BLaER1 (cell line): ENCODE results near the gene NETO2.

Experiments used
- H3K27ac ChIP-seq: shearing (Covaris generic); formaldehyde crosslinking; 2 replicates; pipeline ENCODE4 v1.8.1; 2022
- H3K27me3 ChIP-seq: shearing (Covaris generic); formaldehyde crosslinking; 2 replicates; pipeline ENCODE4 v1.8.1; 2022
- H3K36me3 ChIP-seq: shearing (Covaris generic); formaldehyde crosslinking; 2 replicates; pipeline ENCODE4 v1.8.1; 2022
- H3K4me1 ChIP-seq: shearing (Covaris generic); formaldehyde crosslinking; 2 replicates; pipeline ENCODE4 v1.8.1; 2022
- H3K4me2 ChIP-seq: shearing (Covaris generic); formaldehyde crosslinking; 2 replicates; pipeline ENCODE4 v1.8.1; 2022
- H3K4me3 ChIP-seq: shearing (Covaris generic); formaldehyde crosslinking; 2 replicates; pipeline ENCODE4 v1.8.1; 2022
- H3K9ac ChIP-seq: shearing (Covaris generic); formaldehyde crosslinking; 2 replicates; pipeline ENCODE4 v1.8.1; 2022
- H3K9me3 ChIP-seq: shearing (Covaris generic); formaldehyde crosslinking; 2 replicates; pipeline ENCODE4 v1.8.1; 2022
- H4K20me1 ChIP-seq: shearing (Covaris generic); formaldehyde crosslinking; 2 replicates; pipeline ENCODE4 v1.8.1; 2022
- Cebpa-rat ChIP-seq: shearing (Covaris generic); IDR thresholded peaks from 2 replicates; pipeline ENCODE4 v1.8.1; 2022

Gene NETO2

DNA sequence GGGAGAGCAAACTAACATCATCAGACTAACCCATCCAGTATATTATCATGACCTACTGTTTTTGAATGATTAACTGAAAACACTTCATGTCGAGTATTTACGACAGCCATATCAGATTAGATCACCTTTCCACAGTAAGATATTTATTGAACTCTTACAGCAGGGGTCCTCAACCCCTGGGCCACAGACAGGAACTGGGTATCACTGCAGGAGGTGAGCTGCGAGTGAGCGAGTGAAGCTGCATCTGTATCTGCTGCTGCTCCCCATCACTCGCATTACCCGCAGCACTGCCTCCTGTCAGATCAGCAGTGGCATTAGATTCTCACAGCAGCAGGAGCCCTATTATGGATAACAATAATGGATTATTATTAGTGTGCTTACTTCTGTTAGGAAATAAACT lies 59.5 kb downstream of the NETO2 start:
- TF ChIP-seq Cebpa-rat = no peak
- Histone ChIP-seq H4K20me1 (no peaks in the 10 kb centered on the region), H3K36me3 (peaks cover 33% of the 10 kb centered on the region), H3K27me3 (no peaks in the 10 kb centered on the region), H3K4me3 (no peak overlapping the region), H3K4me1 (no peaks in the 10 kb centered on the region), H3K9me3 (no peaks in the 10 kb centered on the region), H3K27ac (no peak overlapping the region), H3K4me2 (no peak overlapping the region), H3K9ac (no peak overlapping the region)

DNA sequence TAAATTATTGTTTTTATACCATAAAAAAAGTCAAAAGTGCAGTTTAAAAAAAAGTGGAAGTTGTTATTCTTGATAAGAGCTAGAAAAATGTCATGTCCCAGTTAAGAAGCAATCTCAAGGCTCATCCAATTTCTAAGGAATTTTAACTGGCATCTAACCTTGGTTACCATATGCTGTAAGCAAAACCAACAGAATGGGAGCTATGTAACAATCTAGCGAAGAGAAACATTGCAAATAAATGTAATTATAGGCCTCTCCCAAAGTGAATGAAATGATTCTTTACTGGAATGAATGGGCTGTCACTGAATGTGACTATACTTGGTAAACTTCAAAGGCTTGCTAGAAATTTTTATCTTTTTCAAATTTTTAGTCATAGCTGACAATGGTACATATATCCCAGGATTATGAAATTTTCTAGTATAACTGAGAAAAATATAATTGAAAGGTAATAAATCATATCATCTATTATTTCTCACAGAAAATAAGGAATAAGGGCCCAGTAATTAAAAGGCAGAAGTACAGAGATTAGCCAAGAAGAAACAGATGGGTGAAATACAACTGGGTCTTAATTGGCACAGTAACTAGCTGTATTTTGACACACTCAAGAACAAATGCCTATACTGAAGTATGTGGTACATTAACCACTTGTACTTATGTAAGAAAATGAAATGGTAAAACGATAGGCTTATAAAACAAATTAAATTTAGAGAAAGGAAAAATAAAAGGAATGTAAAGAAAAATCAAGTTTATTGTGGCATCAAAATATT lies 61.5 kb downstream of the NETO2 start:
- H3K4me1 ChIP-seq = no peaks in the 10 kb centered on the region
- no peaks in the 10 kb centered on the region for H4K20me1 ChIP-seq
- no peak for TF ChIP-seq Cebpa-rat
- H3K4me2 ChIP-seq = no peak overlapping the region
- H3K27me3 ChIP-seq = no peaks in the 10 kb centered on the region
- H3K4me3 ChIP-seq = no peak overlapping the region
- peaks cover 26% of the 10 kb centered on the region for H3K36me3 ChIP-seq
- H3K27ac ChIP-seq = no peak overlapping the region
- no peak overlapping the region for H3K9ac ChIP-seq
- H3K9me3 ChIP-seq = no peaks in the 10 kb centered on the region

DNA sequence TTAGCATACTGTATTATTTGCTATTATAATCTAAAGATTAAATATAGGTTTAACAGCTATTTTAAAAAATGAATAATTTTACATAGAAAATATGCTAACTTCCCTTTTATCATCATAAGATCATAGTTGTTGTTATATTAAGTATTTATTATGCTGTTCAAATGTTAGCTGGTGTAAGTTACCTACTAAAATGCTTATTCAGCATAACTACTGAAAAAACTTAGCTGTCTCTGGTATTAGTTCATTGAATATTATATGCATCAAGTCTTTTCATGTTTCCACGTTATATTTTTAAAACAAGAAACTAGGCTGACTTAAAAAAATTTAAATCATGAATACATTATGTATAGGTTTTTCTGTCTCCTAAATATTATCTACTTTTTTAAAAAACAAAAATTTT lies 62.6 kb downstream of the NETO2 start:
- Histone ChIP-seq H3K27ac (no peak overlapping the region), H3K36me3 (peaks cover 21% of the 10 kb centered on the region), H3K9me3 (no peaks in the 10 kb centered on the region), H4K20me1 (no peaks in the 10 kb centered on the region), H3K9ac (no peak overlapping the region), H3K4me3 (no peak overlapping the region), H3K4me1 (no peaks in the 10 kb centered on the region), H3K4me2 (no peak overlapping the region), H3K27me3 (no peaks in the 10 kb centered on the region)
- no peak for TF ChIP-seq Cebpa-rat

DNA sequence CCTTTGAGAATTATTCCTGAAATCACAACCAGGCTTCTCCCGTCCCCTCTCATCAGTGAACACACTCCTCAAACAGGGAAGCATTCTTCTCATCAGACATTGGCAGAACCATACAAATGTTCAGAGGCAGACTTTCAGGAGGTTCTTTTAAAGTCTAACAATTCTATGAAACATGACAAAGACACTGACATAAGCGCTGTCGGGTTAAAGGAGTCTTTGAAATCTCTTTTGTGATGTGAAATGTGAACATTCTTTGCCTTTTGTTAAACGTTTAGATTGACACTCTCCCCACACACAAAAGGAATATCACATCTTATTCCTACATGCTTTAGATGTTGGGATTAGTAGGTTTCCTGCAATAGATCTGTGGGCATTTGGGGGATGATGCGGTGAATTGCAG lies 63.9 kb downstream of the NETO2 start:
- Histone ChIP-seq H3K27ac (no peak overlapping the region), H3K9ac (no peak overlapping the region)

DNA sequence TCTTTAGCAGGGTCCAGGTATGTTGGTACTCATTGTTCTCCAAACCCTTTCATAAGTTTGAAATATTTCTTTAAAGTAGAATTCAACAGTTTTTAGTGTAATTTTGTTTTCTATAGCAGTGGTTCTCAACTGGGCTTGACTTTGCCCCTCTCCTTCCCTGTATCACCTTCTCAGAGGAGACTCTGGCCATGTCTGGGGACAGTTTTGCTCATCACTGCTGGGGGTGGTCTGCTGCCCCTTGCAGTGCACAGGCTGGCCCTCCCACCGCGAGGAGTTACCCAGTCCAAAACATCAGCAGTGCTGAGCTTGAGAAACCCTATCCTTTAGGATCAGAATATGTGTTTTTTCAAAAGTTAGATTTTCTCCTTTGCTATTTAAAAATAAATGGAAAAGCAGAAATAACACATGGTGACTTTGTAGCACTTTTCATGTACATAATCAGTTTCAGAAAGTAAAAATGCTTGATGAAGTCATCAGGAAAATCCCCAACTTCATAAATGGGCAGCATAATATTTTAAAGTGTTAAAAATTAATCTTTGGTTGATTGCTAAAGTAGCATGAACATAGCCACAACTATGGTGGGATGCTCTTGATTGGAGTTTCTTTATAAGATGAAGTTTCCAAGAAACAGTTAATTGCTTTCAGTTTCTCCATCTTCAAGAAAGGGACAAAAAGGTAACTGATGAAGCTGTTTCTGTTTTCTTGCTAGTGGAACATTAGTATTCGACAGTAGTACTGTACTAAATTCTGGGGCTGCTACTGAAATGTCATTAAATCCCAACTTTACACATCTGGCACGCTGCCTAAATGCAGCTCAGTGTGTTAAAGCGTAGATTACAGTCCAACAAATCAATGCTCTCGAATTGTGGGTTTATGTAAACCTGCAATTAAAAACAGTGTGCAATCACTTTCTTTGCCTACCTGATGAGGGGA lies 70.3 kb downstream of the NETO2 start:
- Histone ChIP-seq H3K9ac (no peak overlapping the region), H3K36me3 (no peaks in the 10 kb centered on the region), H3K4me2 (no peak overlapping the region), H3K4me3 (no peak overlapping the region), H3K27me3 (no peaks in the 10 kb centered on the region), H4K20me1 (no peaks in the 10 kb centered on the region), H3K27ac (no peak overlapping the region), H3K4me1 (peaks cover 6% of the 10 kb centered on the region), H3K9me3 (peaks cover 3% of the 10 kb centered on the region; the same call in 1 of the 2 replicates)
- TF ChIP-seq Cebpa-rat = no peak

More for the DNA sequence above, 63.9 kb downstream of the NETO2 start:
- no peak for TF ChIP-seq Cebpa-rat
- H3K4me1 ChIP-seq = no peaks in the 10 kb centered on the region
- peaks cover 12% of the 10 kb centered on the region for H3K36me3 ChIP-seq
- H4K20me1 ChIP-seq = no peaks in the 10 kb centered on the region
- H3K9me3 ChIP-seq = no peaks in the 10 kb centered on the region
- no peak overlapping the region for H3K4me3 ChIP-seq
- no peaks in the 10 kb centered on the region for H3K27me3 ChIP-seq
- H3K4me2 ChIP-seq = no peak overlapping the region

DNA sequence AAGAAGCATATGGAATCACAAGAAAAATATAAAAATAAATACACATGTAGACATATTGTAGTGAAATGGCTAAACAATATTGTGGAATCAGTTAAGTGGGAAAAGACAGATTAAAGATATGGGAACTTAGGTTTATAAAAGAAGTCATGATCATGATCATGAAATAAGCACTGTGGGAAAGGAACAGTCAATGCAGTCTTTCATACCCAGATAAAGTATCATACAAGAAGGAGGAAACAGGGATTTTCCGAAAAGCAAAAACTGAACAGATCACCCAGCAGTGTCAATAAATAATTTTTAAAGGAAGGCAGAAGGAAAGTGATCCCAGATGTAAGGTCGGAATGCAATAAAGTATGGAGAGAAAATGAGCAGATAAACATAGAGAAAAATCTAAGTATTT lies 71.6 kb downstream of the NETO2 start:
- Histone ChIP-seq H3K9me3 (peaks cover 3% of the 10 kb centered on the region; the same call in 1 of the 2 replicates), H3K27me3 (no peaks in the 10 kb centered on the region), H3K9ac (no peak overlapping the region), H3K36me3 (no peaks in the 10 kb centered on the region), H3K4me2 (no peak overlapping the region), H3K27ac (no peak overlapping the region), H3K4me1 (peaks cover 6% of the 10 kb centered on the region), H3K4me3 (no peak overlapping the region), H4K20me1 (no peaks in the 10 kb centered on the region)
- no peak for TF ChIP-seq Cebpa-rat

DNA sequence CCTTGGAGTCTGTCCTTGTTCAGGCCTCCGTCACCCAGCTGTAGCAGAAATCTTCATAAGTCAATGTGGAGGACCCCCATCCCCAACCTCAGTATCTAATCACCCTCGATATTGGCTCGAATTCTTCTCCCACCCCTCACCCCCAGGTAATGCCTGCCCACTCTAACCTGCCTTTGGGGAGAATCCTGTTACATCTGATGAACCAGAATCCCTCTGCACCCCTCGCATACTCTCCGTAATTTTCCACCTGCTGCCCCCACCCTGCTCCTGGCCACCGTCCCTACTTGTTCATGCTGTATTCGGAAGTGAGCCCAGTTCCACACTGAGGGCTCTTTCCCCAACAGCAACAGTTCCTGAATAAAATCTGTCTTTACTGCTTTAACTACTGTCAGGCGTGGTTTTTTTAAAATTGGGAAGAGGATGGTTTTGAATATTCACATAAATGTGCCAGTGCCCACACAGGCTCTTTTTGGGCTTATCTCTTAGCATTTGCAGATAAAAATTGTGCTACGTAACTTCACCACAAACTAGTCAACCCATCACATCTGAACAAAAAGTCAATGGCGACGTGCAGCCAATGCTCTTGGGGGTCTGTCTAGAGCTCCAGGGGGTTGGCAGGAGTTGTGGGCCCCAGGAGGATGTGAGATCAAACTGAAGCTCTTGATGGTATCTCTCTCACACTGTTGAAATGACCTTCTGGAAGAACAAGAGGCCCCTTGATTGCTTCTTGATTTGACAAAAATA lies 73.7 kb downstream of the NETO2 start:
- Histone ChIP-seq H3K36me3 (no peaks in the 10 kb centered on the region), H3K9me3 (peaks cover 3% of the 10 kb centered on the region; the same call in 1 of the 2 replicates), H3K9ac (no peak overlapping the region), H3K4me3 (no peak overlapping the region), H3K27ac (no peak overlapping the region), H3K27me3 (no peaks in the 10 kb centered on the region), H3K4me2 (no peak overlapping the region), H4K20me1 (no peaks in the 10 kb centered on the region), H3K4me1 (peaks cover 6% of the 10 kb centered on the region)
- no peak for TF ChIP-seq Cebpa-rat

DNA sequence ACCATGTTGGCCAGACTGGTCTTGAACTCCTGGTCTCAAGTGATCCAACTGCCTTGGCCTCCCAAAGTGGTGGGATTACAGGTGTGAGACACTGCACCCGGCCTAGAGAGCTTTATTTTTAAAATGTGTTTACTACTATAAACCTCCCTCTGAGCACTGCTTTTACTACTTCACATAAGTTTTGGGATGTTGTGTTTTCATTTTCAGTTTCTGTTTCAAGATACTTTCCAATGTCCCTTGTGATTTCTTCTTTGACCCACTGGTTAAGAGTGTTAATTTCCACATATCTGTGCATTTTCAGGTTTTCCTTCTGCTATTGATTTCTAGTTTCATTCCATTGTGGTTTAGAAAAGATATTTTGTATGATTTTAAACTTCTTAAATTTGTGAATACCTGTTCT lies 74.4 kb downstream of the NETO2 start:
- Histone ChIP-seq H3K4me3 (no peak overlapping the region), H3K9me3 (peaks cover 3% of the 10 kb centered on the region; the same call in 1 of the 2 replicates), H3K9ac (no peak overlapping the region), H3K27me3 (no peaks in the 10 kb centered on the region), H3K4me1 (peaks cover 6% of the 10 kb centered on the region), H3K27ac (no peak overlapping the region), H3K4me2 (peak overlapping the region; percentile 39), H3K36me3 (no peaks in the 10 kb centered on the region), H4K20me1 (no peaks in the 10 kb centered on the region)
- TF ChIP-seq Cebpa-rat = no peak

DNA sequence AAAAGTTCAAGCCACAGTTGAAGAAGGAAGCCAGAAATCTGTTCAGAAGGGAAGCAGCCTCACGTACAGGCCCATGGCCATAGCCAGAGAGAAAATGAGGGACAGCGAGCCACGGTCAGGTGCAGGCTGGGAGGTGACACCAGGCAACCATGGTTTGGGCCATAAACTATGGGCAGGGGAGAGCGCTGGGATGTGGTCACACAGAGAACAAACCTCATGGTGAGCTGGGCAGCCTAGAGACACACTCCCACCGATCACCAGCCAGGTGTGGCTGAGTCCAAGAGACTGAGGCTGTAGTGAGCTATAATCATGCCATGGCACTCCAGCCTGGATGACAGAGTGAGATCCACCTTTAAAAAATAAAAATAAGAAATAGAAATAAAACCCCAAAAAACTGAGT lies 76.5 kb downstream of the NETO2 start:
- no peaks in the 10 kb centered on the region for H3K36me3 ChIP-seq
- TF ChIP-seq Cebpa-rat = no peak
- no peaks in the 10 kb centered on the region for H4K20me1 ChIP-seq
- H3K27me3 ChIP-seq = no peaks in the 10 kb centered on the region
- H3K27ac ChIP-seq = no peak overlapping the region
- H3K4me2 ChIP-seq = no peak overlapping the region
- H3K4me3 ChIP-seq = no peak overlapping the region
- H3K9me3 ChIP-seq = peaks cover 11% of the 10 kb centered on the region
- H3K9ac ChIP-seq = no peak overlapping the region
- peaks cover 6% of the 10 kb centered on the region for H3K4me1 ChIP-seq
